CD4-positive, alpha-beta T cell treated with Interleukin-12 subunit alpha and Interleukin-12 subunit beta, for 1 hour (primary cell): ENCODE measurements around the gene GTF2IRD2.
"Not testable (repeated sequence)": the region's sequence is repeated elsewhere in the genome, so short reads cannot be mapped to it uniquely, and the experiment has no call there.

ENCODE experiments used
- DNase-seq: peaks from one replicate; pipeline ENCODE4 v3.0.0-alpha.2; 2020

GTF2IRD2 gene

DNA sequence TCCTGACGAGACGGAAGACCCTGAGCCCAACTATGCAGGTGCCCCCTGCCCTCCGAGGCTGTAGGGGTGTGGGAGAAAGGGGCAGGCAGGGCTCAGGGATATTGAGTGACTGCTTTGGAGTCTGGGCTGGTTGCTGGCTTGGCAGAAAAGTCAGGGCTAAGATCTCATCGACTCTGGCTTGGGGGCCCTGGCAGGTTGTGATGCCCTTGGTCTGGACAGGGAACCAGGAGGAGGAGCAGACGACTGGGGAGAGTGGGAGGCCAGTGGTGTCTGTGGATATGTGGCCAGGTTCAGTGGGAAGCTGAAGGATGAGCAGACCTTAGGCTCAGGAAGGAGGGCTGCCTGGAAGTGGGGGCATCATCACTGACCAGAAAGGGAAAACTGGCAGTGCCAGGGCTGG lies 67.8 kb downstream of the GTF2IRD2 start:
- DNase-seq: not testable (repeated sequence)

DNA sequence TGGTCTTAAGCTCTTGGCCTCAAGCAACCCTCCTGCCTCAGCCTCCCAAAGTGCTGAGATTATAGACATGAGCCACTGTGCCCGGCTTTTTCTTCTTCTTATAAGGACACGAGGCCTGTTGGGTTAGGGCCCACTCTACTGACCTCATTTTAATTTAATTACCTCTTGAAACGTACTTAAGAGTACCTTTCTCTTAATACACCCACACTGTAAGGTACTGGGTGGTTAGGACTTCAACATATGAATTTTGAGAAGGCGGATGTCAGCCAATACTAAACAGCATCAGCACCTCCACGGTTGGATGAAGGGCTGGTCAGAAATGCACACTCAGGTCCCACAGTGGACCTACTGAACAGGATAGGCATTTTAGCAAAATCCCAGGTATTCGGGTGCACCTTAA lies 69.7 kb downstream of the GTF2IRD2 start:
- not testable (repeated sequence) for DNase-seq

DNA sequence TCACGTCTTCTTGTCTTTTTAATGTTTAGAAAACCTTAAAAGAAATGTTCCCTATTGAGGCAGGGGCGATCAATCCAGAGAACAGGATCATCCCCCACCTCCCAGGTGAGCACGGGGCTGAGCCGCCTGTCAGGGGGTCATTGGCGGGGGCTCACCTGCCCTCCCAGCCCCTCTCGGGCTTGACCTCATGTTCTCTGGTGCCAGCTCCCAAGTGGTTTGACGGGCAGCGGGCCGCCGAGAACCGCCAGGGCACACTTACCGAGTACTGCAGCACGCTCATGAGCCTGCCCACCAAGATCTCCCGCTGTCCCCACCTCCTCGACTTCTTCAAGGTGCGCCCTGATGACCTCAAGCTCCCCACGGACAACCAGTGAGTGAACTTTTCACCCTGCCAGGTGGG lies 72.4 kb downstream of the GTF2IRD2 start:
- not testable (repeated sequence) for DNase-seq

DNA sequence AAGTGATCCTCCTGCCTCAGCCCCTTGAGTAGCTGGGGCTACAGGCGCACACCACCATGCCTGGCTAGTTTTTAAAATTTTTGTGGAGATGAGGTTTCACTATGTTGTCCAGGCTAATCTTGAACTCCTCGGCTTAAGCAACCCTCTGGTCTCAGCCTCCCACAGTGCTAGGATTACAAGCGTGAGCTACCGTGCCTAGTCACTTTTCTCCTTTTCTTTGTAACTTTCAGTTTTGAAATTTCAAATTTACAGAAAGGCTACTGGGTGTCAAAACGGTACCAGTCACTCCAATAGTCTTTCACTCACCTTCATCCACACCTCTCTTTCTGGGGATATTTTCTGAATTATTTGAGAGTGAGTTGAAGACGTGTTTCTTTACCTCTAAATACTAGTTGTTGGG lies 76.3 kb downstream of the GTF2IRD2 start:
- not testable (repeated sequence) for DNase-seq

DNA sequence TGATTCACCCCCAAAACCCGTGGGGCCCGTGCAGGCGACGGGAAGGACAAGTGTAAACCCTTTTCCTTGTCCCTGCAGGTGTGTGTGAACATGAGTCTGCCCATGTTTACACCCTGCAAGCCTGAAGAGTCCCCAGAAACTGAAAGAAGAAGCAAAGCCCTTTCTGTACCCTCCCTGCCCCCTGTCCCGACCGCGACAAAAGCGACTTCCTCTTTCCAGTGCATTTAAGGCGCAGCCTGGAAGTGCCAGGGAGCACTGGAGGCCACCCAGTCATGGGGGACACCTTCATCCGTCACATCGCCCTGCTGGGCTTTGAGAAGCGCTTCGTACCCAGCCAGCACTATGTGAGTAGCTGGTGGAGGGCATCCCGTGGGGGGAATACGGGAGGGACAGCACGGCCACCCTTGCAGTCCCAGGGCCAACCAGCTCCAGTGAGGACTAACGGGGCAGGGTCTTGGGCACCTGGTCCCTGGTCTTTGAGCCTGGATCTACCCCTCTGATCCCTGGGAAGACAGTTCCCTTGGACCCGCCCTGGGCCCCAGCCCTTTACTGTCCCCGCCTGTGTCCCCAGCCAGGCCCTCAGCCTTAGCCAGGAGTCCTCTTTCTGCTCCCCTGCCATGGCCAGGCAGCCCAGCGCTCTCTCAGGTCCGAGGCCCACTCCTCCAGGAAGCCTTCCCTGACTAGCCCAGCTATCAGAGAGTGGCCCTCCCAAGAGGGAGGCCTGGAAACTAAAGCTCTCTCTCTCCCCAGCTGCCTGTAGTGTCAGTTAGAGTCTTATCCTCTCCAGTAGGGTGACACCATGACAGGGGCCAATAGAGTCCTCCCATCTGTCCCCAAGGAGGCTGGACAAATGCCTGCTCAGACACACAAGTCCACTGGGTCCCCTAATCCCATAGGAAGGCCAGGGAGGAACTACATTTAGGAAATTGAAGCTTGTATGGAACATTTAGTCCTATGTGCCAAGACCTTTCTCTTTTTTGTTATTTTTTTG lies 77.3 kb downstream of the GTF2IRD2 start, which contains the start of gene NCF1:
NCF1 (plus strand) TSS at position 252 of the 991 bp plus-strand sequence; CDS start at position 273, 21 bp downstream.
- DNase-seq: not testable (repeated sequence)

DNA sequence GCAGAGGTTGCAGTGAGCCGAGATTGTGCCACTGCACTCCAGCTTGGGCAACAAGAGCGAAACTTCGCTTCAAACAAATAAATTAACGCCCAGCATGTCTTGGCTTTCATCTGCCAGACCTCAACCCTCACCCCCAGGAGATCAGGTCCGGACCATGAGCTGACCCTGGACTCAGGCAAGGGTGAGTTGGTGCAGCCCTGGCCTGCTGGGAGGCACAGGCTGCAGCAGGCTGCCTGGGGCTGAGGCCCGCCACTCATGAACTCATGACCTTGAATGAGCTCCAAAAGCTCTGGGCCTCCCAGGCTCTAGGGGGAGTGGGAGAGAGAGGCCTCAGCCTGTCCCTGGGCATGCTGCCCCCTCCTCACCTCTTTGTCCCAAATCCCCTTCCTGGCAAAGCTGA lies 79.3 kb downstream of the GTF2IRD2 start:
- not testable (repeated sequence) for DNase-seq

DNA sequence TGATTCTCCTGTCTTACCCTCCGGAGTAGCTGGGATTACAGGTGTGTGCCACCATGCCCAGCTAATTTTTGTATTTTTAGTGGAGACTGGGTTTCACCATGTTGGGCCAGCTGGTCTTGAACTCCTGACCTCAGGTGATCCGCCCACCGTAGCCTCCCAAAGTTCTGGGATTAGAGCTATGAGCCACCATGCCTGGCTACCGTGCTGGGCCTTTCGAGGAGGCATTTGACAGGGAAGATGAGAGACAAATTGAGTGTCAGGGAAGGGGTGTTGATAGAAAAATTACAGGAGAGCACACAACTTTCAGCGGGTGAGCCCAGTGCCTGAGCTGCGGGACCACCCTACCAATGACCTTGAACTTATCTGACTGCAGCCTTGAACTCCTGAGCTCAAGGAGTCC lies 81.3 kb downstream of the GTF2IRD2 start:
- DNase-seq: not testable (repeated sequence)

DNA sequence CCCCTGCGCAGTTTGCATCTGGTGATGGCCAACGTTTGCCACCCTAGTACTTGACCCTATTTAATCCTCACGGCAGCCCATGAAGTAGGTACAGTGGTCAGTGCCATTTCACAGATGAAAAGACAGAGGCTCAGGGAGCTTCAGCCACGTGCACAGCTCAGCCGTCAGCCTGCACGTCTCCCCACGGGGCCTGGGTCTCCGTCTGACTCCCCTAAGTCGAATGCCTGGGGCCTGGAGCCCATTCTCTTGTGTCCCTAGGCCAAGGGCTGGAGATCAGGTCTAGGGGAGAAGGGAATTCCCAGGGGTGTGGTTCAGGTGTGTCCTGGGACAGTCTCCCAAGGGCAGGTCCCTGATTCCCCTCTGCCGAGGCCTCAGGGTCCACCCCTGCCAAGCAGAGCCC lies 84.4 kb downstream of the GTF2IRD2 start:
- DNase-seq: not testable (repeated sequence)

DNA sequence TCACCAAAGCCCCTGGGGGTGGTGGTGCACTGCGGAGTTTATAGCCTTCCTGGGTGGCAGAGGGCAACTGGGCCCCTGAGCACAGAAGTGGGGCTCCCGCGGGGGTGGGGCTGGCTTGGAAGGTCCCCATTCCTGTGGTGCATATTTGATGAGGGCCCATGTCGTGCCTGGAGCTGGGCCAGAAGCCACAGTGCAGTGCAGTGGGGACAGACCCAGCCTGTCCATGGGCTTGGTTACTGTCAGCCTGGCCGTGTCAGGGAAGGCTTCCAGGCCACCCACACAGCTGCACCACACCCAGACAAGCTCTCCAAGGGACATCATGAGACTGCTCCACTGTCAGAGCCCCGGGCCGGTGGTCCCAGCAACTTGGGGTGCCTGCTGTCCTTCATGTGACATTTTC lies 84.9 kb downstream of the GTF2IRD2 start:
- not testable (repeated sequence) for DNase-seq

DNA sequence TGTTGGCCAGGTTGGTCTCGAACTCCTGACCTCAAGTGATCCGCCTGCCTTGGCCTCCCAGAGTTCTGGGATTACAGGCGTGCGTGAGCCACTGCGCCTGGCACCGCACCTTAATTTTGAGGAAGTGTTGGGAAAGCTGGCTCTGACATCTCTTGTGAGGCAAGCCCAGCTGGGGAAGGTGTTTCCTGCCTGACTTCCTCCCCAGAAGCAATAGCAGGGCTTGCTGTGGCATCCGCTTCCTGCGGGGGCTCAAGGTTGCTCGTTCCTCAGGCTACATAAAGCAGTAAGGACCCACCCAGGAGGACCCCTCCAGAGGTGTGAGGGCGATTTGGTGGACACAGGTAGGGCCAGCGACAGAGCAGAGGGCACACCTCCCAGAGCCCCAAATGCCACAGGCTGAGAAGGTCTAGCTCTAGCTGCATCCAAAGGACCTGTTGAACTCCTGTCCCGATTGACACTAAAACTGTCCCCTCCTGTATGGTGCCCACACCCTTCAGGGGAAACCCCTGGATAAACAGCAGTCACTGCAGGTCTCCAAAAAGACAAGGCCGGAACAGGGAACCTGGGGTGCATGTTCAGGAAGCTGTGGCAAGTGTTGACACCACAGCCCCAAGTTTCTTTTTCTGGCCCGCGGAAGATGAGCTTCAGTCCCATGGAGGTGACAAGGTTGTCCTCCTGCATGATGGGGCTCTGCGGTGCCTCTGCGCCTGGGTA lies 86.0 kb downstream of the GTF2IRD2 start:
- not testable (repeated sequence) for DNase-seq

DNA sequence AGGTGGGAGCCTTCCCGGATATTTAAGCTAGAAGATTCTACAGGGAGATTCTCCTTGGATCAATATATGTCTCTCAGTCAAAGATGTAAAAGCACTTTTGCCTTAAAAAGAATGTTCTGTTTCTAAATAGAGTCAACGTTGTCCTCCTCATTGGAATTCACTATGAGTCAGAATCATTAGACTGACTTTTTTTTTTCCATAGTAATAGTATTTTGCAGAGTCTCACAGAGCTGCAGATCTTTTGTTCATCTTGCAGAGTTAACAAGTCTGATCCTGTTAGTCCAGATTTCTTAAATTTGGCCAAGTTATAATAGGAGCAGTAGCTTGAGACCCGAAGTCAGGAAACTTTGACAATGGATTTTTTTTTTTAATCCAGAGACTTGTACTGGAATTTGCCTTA lies 92.4 kb downstream of the GTF2IRD2 start:
- DNase-seq: not testable (repeated sequence)

DNA sequence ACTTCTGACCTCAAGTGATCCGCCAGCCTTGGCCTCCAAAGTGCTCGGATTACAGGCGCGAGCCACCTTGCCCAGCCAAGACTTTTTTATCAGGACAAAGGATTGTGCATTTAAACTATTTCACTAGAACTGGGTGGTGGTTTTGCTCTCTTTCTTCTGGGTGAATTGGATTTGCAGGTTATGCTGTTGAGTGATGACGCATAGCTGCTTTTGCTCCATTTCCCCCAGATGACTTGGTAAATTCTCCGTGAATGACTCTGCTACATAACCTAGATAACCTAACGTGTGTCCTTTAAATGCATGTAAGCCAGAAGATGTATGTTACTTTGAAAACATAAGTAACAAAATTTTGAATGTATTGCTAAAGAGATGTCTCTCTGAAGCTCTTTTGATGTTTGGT lies 93.1 kb downstream of the GTF2IRD2 start:
- not testable (repeated sequence) for DNase-seq

DNA sequence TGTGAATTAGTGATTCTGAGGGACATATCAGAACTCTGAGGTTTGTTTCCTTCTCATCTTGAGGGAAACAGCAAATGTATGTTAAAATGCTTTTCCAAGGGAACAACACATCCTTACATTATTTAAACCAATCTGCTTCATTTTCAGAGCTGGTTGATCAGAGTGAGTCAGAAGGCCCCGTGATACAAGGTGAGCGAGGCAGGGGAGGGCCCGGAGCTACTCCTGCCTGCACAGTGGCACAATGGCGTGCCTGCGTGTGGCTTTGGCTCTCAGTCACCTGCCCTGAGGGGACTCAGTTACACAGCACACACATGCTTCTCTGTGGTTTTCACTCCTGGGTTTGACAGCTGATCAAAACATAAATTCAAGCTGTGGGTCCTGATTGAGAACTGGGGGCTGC lies 94.7 kb downstream of the GTF2IRD2 start:
- not testable (repeated sequence) for DNase-seq

DNA sequence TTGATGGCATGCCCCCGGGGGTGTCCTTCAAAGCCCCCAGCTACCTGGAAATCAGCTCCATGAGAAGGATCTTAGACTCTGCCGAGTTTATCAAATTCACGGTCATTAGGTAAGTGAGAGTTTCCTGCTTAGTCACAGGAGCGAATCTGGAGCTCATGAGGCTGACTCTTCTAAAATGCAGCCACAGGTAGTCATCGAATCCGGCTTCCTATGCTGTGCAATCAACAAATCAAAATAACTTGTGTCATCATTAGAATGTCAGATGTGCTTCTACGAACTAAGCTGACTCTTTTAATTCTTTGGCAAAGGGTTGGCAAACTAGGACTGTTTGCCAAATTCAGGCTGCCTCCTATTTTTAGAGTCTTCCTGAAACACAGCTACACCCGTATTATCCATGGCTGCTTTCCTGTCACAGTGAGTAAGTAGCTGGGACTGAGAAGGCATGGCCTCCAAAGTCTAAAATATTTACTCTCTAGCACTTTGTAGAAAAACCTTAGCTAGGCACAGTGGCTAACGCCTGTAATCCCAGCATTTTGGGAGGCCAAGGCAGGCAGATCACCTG lies 97.4 kb downstream of the GTF2IRD2 start:
- not testable (repeated sequence) for DNase-seq
